RPMI7951 (cell line): ENCODE results near the gene DYRK1A. TPM values are rescaled to one million over a fixed set of nuclear protein-coding genes. Genes with fewer than 3 reads are reported as not detected.
"Not testable (repeated sequence)": the region's sequence is repeated elsewhere in the genome, so short reads cannot be mapped to it uniquely, and the experiment has no call there.

ENCODE experiments used
- DNase-seq: peaks from one replicate; pipeline ENCODE4 v3.0.0-alpha.2; 2012; ENCODE audit warnings: low read depth
- total RNA-seq: library from RNA; depleted of rRNA; stranded (reverse); fragments of >200 nt; shearing (Covaris generic); gene quantifications from 2 replicates; pipeline ENCODE4 v1.2.3, GENCODE V29; 2014

The DYRK1A gene
- total RNA-seq, 1 experiment from 2014 or later = 30.2 TPM

DNA sequence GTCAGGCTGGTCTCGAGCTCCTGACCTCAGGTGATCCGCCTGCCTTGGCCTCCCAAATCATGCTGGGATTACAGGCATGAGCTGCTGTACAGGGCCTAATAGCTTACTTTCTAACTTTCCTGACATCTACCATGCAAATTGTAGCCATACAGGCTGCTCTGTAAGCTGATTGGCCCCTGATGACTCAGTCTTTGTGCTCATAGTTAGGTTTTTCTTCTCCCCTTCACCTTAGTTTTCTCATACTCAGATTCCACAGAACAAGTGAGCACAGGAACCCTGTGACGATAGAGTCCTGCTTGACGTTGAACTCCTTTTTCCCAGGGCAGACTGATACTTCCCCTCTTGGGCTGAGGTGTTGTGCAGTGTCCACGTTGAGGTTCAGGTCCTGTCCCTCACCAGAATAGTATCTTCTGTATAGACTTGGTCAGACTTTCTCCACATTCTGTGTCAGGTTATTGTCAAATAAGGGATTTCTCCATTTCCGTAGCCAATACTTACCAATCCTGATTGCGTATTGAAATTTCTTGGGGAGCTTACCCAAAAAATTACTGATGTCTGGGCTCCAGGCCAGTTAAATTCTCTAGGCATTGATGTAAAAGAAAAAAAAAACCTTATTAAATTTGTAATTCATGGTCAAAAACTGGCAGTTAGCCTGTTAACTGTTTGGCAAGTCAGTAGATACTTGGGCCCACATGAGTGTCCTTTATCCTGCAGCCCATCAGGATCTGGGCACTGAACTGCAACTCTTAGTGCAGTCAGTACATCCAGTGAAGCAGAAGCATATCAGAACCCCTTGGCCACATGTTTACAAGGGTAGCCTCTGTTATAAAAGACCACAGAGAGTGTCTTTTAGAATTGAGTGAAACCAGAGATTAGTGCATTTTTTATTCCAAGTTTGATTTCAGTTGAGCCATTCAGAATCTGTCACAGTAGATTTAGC lies 118.2 kb downstream of the DYRK1A start:
- DNase-seq = no peak

DNA sequence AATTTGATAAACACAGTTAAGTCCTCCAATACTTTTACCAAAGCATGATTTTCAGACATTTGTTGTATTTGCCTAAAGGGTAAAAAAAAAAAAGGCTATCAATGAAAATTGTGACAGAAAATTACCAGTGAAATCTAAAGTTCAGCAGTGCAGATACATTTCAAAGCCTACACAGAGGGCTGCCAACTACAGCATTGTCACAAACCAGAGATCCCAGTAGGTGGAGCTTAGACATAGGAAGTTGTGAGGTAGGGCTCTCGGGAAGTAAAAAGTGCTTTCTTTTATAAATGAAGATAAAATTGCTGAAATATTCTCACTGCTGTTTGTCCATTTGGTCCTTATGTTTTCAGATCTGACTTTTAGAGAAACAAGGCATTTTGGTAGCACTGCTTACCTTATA lies 123.0 kb downstream of the DYRK1A start:
- DNase-seq = no peak

DNA sequence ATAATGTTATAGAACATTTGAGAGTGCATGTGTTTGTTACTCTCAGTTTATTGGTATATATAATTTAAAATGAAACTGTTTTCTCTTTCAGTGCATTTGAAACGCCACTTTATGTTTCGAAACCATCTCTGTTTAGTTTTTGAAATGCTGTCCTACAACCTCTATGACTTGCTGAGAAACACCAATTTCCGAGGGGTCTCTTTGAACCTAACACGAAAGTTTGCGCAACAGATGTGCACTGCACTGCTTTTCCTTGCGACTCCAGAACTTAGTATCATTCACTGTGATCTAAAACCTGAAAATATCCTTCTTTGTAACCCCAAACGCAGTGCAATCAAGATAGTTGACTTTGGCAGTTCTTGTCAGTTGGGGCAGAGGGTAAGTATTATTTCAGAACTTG lies 123.5 kb downstream of the DYRK1A start:
- DNase-seq = no peak

DNA sequence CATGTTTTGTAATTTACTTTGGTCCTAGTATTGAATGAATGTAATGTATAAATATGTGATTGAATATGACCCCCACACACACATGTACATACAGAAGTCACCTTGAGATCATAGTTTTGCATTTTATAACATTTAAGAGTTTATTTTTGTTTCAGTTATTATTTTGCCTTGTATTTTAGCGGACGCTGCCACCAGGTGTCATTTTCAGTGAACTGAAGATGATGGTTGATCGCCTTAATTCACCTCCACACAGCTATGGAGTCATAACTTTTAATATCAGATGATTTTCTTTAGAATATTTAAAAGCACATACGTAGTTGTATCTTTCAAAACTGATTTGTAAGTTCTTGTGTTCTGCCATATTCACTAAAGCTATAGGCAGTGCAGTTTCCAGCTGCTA lies 130.4 kb downstream of the DYRK1A start:
- DNase-seq = no peak

DNA sequence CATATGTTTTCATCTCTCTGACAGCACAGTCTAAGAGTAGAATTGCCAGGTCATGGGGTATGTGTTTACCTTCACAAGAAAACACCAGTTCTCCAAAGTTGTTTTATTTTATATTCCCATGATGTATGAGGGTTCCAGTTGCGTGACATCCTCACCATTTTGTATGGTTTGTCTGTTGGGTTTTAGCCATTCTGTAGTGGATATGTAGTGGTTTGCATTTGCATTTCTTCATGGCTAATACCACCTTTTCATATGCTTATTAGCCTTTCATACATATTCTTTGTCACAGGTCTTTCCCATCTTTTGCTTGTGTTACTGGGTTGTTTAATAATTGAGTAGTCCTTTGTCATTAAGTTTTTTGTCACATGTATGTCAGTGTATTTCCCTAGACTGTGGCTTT lies 132.1 kb downstream of the DYRK1A start:
- no peak for DNase-seq

DNA sequence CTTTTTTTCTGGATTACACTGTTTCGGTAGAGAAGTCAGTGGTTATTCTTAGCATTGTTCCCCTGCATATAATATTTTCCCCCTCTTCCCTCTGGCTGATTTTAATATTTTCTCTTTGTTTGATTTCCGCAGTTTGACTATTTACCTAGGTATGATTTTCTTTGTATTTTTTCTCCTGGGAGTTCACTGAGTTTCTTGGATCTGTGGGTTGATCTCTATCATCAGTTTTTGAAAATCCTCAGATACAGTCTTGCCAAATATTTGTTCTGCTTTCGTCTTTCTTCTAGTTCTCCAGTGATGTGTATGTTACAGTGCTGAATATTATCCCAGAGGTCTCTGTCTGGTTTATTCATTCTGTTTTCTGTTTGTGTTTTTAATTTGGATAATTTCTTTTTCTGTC lies 136.4 kb downstream of the DYRK1A start:
- DNase-seq = no peak

DNA sequence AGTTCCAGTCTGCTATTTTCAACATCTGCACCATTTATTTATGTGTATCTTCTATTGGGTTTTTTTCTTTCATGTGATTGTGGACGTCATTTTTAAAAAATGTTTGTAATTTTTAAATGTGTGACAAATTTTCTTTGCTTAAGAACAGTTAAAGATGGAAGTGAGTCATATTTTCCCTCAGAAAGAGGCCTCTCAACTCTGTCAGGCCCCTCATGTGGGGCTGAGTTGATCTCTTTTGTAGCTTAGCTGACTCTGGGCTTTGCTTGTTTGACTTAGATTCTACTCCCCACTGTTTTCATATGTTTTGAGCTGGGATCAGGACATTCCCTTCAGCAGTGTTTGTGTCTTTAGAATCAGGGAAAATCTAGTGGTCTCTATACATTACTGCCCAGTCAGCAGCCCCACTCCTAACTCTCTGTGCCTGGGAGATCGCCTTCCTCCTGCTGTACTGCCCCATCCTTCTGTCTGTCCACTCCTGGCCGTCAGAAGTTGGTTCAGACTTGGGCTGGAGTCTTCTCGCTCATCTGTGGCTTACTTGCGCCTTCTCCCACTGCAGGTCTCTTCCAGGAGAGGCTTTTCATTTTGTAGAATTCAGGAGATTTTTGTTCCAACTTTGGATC lies 137.4 kb downstream of the DYRK1A start:
- peak; percentile 61 for DNase-seq

DNA sequence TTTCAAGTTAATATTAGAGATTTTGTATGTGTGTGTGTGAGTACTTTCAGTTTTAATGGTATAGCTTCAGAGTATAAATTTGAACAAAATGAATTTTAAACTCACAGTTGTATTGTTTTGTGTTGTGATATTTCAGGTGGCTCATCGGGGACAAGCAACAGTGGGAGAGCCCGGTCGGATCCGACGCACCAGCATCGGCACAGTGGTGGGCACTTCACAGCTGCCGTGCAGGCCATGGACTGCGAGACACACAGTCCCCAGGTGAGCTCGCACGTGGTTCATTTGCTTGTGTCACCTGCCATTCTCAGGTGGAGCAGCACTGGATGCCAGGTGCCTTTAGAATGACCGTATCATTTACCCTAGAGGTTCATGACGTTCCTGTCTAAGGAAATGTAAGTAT lies 139.4 kb downstream of the DYRK1A start:
- no peak for DNase-seq

DNA sequence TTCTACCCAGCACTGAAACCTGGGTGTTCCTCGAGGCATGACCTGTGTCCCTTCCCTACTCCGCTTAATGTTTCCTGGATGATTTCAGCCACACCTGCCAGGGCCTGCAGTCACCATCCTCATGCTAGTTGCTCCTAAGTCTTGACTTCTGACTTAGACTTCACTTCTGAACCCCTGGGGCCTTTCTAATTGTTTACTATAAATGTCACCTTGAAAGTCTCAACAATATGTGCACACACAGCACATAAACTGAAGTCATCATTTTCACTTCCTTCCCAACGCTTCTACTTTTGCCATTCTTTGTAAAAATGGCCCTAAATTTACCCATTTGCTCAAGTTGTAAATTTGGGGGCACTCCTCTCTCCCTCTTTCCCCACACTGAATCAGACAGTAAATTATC lies 141.1 kb downstream of the DYRK1A start:
- no peak for DNase-seq

DNA sequence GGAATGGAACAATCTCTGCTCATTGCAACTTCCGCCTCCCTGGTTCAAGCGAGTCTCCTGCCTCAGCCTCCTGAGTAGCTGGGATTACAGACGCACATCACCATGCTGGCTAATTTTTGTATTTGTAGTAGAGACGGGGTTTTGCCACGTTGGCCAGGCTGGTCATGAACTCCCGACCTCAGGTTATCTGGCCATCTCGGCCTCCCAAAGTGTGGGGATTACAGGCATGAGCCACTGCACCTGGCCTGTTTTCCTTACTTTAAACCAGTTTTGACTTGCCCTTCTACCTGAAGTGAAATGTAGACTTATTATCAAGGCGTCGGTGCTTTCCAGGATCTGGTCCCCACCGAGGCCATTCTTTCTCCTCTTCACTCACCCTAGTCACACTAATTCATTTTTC lies 141.8 kb downstream of the DYRK1A start:
- DNase-seq = no peak

DNA sequence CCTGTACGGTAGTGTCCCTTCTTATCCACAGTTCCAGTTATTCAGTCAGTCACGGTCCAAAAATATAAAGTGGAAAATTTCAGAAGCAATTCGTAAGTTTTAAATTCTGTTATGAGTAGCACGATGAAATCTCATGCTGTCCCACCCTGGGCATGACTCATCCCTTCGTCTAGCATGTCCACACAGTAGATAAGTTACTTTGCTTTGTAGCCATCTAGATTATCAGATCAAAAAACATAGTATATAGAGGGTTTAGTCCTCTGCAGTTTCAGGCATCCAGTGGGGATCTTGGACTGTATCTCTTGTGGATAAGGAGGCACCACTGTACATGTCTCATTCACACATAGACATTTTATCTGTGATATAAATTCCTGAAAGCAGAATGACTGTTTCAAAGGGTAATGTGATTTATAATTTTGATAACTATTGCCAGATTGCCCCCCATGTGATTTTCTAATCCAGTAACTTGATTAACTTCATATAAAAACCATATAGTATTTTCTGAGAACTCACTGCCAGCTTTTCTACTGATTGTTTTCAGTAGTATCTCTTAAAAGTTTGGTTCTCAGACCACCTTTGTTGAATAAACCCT lies 143.3 kb downstream of the DYRK1A start:
- peak; percentile 12 for DNase-seq

DNA sequence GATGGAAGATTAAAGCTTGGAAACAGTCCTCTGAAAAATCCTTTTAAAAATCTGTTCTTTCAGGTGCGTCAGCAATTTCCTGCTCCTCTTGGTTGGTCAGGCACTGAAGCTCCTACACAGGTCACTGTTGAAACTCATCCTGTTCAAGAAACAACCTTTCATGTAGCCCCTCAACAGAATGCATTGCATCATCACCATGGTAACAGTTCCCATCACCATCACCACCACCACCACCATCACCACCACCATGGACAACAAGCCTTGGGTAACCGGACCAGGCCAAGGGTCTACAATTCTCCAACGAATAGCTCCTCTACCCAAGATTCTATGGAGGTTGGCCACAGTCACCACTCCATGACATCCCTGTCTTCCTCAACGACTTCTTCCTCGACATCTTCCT lies 145.3 kb downstream of the DYRK1A start:
- no peak for DNase-seq

DNA sequence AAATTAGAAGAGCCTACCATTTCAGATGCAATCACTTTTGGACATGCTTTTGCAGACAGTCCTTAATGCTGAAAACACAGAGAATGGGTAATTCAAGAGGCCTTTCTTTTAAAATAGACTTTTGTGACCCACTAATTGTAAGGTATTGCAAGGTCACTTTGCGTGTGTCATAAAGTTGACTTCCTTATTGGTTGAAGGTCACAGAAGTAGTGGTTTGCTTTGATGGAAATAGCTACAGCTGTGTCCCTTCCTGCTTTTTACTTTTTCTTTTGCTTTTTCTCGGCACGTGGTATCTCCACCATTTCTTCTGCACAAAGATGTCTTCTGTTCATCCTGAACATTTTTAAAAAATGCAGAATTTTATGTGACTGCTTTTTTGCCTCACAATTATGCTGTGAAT lies 146.8 kb downstream of the DYRK1A start:
- no peak for DNase-seq

DNA sequence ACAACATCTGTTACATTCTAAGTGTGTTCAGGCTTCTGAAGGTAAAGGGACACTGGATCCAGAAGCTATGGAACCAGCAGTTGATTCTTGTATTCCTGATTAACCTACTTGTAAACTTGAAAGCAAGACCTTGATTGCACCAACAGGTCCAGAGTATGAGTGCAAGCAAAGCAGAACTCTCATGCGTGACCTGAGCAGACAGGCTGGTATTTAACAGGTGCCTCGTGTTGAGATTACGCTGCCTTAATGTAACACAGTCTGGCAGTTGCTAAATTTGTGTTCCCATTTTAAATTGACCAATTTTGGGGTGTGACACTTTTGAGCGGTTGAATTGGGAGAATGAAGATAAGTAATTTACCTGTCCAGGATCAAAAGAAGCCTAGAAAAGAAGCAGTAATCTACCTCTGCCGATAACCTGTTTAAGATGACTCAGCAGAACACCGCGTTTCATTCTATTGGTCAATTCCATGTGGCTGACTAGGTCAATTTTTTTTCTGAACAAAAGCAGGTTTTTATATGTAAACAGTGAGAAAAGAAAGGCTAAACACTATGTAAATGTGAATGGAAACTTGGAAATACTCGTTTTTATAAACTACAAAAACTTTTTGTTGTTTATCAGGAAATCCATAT lies 147.6 kb downstream of the DYRK1A start:
- DNase-seq = no peak

DNA sequence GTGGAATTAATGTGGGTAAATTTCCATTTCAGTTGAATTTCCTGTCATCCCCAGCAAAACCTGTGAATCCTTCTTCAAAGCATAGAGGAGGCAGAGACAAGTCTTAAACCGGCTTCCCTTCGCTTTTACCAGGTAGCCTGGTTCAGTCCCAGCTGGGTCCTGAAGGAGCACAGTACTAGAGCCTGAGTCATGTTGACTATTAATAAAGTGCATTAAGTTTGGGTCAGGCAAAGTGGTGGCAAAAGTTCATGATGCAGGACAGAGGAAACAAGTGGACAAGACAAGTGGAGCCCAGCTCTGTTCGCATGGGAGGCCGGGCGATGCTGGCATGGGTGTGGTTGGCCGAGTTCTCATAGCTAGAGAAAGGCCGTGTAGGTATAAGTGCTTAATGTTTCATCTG lies 150.4 kb downstream of the DYRK1A start:
- no peak for DNase-seq

DNA sequence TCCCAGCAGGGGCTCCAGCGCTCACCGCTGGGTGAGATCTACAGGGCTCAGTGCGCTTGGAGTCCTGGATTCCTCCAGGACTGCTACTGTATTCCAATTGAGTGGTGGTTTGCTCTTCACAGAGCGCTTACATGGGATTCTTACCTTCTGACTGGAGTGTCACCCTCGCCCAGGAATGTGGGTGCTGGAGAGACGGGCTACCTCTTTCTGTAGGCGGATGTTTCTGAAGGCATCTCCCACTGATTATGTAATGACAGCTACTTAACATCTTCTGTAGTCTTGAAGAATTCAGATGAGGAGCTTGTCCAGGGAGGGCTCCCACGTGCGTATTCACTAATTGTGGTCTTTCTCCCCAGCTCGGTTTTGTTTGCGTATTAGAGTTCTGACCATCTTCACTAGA lies 154.2 kb downstream of the DYRK1A start:
- DNase-seq = no peak

DNA sequence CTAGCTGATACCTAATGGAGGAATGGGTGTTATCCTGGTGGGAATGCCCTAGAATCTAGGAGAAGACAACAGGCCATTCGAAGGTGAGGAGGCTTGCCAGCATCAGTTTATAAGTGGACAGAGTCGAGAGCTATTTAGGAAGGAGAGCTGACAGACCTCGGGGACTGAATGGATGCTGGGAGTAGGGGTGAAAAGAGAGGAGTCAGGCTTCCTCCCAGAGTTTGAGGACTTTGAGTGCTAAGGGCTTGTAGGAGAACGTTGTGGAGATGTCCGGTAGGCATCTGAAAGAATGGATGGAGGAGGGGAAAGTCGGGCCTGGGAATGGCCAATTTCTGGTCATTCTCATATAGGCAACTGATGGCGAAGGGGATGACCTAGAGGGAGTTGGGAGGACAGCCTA lies 155.1 kb downstream of the DYRK1A start:
- no peak for DNase-seq

DNA sequence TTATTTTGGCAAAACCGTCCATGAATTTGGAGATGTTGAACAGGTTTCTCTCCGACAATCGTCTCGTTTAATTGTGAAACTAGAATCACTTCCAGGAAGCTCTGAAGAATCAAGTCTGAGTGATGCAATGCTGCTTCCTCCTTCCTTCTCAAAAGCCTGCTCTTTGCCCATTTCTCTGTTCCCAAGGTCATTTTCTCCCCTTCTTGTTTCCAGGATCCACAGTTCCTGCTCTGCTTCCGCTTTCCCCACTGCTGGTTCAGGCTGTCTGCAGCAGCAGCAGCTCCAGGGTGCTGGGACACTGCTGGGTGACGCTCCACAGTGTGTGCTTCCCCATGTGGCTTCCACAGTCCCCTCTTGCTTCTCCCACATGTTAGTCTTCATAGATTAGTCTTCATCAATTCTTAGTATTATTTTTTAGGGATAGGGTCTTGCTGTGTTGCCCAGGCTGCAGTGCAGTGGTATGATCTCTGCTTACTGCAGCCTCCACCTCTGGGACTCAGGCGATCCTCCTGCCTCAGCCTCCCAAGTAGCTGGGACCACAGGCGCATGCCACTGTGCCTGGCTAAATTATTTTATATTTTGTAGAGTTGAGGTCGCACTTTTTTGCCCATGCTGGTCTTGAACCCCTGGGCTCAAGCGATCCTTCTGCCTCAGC lies 156.2 kb downstream of the DYRK1A start:
- no peak for DNase-seq

DNA sequence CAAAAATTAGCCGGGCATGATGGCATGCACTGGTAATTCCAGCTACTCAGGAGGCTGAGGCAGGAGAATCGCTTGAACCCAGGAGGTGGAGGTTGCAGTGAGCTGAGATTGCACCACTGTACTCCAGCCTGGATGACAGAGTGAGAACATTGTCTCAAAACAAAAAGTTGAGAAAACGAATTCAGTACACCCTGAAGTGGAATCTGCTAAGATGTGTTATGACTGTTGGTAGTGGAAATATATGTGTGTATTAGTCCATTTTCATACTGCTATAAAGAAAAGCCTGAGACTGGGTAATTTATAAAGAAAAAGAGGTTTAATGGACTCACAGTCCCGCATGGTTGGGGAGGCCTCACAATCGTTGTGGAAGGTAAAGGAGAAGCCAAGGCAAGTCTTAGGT lies 158.4 kb downstream of the DYRK1A start:
- DNase-seq = not testable (repeated sequence)

DNA sequence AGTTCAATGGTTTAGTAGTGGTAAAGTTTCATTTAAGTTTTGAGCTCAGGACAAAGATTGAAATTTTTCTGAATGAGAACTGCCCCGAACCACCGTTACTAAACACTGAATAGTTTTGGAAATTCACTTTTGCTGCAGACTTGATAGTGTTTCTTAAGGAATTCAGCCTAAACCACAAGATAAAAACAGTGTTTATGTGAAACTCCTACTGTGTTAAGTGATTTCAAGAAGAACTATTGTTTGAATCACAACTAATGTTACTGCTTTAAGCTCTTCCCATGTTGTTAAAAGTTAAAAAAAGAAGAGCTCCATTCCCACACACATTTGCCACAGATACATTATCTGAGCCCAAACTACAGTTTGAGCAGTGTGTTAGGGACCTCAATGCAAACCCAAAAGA lies 159.2 kb downstream of the DYRK1A start:
- no peak for DNase-seq

DNA sequence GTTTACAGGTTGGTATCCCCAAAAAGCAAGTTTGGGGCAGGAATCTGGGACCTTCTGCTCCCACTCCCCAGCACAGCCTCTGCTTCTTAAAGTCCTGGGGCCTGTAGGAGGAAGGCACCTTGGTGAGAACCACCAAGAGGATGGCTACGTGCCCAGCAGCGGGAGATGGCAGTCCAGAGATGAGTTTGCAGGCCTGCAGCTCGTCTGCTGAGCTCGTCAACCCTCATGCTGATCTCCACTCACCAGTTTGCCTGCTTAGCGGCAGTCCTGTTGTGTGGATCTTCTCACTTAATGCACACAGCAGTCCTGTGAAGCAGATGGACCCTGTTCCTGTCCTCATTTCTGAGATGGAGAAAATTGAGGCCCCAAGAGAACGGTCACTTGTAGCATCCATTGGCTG lies 160.5 kb downstream of the DYRK1A start:
- no peak for DNase-seq

DNA sequence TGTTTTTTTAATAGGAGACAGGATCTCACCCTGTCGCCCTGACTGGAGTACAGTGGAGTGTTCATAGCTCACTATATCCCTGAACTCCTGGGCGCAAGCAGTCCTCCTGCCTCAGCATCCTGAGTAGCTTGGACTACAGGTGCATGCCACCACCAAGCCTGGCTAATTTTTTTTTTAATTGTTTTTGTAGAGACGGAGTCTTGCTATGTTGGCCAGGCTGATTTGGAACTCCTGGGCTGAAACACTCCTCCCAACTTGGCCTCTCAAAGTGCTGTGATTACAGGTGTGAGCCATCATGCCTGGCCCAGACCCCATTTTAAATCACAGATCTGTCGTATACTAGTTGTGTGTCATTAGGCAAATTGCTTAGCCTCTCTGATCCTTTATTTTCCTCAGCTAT lies 161.1 kb downstream of the DYRK1A start:
- DNase-seq = no peak
